H9 (cell line): ENCODE results near the gene CISD1. TPM values are rescaled to one million over a fixed set of nuclear protein-coding genes. Genes with fewer than 3 reads are reported as not detected.

Experiments
- DNase-seq: peaks from one replicate; pipeline ENCODE4 v3.0.0-alpha.2; 2017
- H2AFZ ChIP-seq: one replicate; pipeline ENCODE4 v1.6.1; 2013; ENCODE audit warnings: mild to moderate bottlenecking, low read length, control low read depth, moderate library complexity
- H2AK5ac ChIP-seq: 2 replicates; pipeline ENCODE4 v1.6.1; 2013; ENCODE audit warnings: low read length, control low read depth, mixed read lengths; ENCODE audit not compliant: insufficient read length
- H2BK120ac ChIP-seq: one replicate; pipeline ENCODE4 v1.6.1; 2013; ENCODE audit warnings: low read depth, mild to moderate bottlenecking, low read length, control low read depth, inconsistent platforms; ENCODE audit not compliant: poor library complexity, severe bottlenecking
- H2BK12ac ChIP-seq: 2 replicates; pipeline ENCODE4 v1.6.1; 2013; ENCODE audit warnings: low read length, control low read depth, mixed read lengths, low read depth; ENCODE audit not compliant: insufficient read length
- H2BK15ac ChIP-seq: 2 replicates; pipeline ENCODE4 v1.6.1; 2013; ENCODE audit warnings: low read depth, low read length, control low read depth
- H2BK20ac ChIP-seq: one replicate; pipeline ENCODE4 v1.6.1; 2013; ENCODE audit warnings: low read depth, mild to moderate bottlenecking, low read length, control low read depth, inconsistent platforms; ENCODE audit not compliant: poor library complexity, severe bottlenecking
- H2BK5ac ChIP-seq: 2 replicates; pipeline ENCODE4 v1.6.1; 2013; ENCODE audit warnings: low read length, control low read depth, mixed read lengths; ENCODE audit not compliant: insufficient read length
- H3K14ac ChIP-seq: 2 replicates; pipeline ENCODE4 v1.6.1; 2013; ENCODE audit warnings: low read length, control low read depth; ENCODE audit not compliant: insufficient read depth
- H3K18ac ChIP-seq: 2 replicates; pipeline ENCODE4 v1.6.1; 2013; ENCODE audit warnings: low read depth, mild to moderate bottlenecking, mixed read lengths, low read length, control low read depth; ENCODE audit not compliant: insufficient read length
- H3K23ac ChIP-seq: 2 replicates; pipeline ENCODE4 v1.6.1; 2013; ENCODE audit warnings: low read length, control low read depth, mixed read lengths, low read depth; ENCODE audit not compliant: insufficient read length
- H3K23me2 ChIP-seq: 2 replicates; pipeline ENCODE4 v1.6.1; 2013; ENCODE audit warnings: low read depth, mild to moderate bottlenecking, mixed read lengths, low read length, control low read depth; ENCODE audit not compliant: insufficient read length, poor library complexity, severe bottlenecking
- H3K27ac ChIP-seq: 2 replicates; pipeline ENCODE4 v1.5.1; 2013; ENCODE audit warnings: low read length, control low read depth, mixed read lengths, low read depth; ENCODE audit not compliant: insufficient read length
- H3K27me3 ChIP-seq: 2 replicates; pipeline ENCODE4 v1.6.1; 2013; ENCODE audit warnings: low read length, control low read depth, inconsistent platforms; ENCODE audit not compliant: insufficient read depth
- H3K4ac ChIP-seq: 2 replicates; pipeline ENCODE4 v1.6.1; 2013; ENCODE audit warnings: low read depth, mild to moderate bottlenecking, control low read depth, inconsistent platforms, low read length, moderate library complexity
- H3K4me1 ChIP-seq: 2 replicates; pipeline ENCODE4 v1.6.1; 2013; ENCODE audit warnings: low read length, control low read depth, inconsistent platforms; ENCODE audit not compliant: insufficient read depth
- H3K4me2 ChIP-seq: 2 replicates; pipeline ENCODE4 v1.6.1; 2013; ENCODE audit warnings: low read length, control low read depth, mixed read lengths; ENCODE audit not compliant: insufficient read length, insufficient read depth
- H3K56ac ChIP-seq: 2 replicates; pipeline ENCODE4 v1.6.1; 2013; ENCODE audit warnings: low read depth, mild to moderate bottlenecking, mixed read lengths, low read length, control low read depth; ENCODE audit not compliant: insufficient read length
- H3K79me1 ChIP-seq: 2 replicates; pipeline ENCODE4 v1.6.1; 2013; ENCODE audit warnings: low read depth, mild to moderate bottlenecking, moderate library complexity, low read length, control low read depth, inconsistent platforms; ENCODE audit not compliant: insufficient read depth, poor library complexity, severe bottlenecking
- H3K79me2 ChIP-seq: 2 replicates; pipeline ENCODE4 v1.6.1; 2013; ENCODE audit warnings: low read length, control low read depth, inconsistent platforms; ENCODE audit not compliant: insufficient read depth
- H3K9ac ChIP-seq: 2 replicates; pipeline ENCODE4 v1.6.1; 2013; ENCODE audit warnings: low read length, control low read depth, mixed read lengths; ENCODE audit not compliant: insufficient read length; ENCODE audit errors: extremely low read depth
- H3K9me3 ChIP-seq: one replicate; pipeline ENCODE4 v1.6.1; 2013; ENCODE audit warnings: low read depth, low read length, inconsistent platforms; ENCODE audit not compliant: control insufficient read depth
- H3T11ph ChIP-seq: one replicate; pipeline ENCODE4 v1.6.1; 2013; ENCODE audit warnings: mild to moderate bottlenecking, low read length, control low read depth, inconsistent platforms
- H4K20me1 ChIP-seq: one replicate; pipeline ENCODE4 v1.6.1; 2013; ENCODE audit not compliant: control insufficient read depth, insufficient read length, insufficient read depth
- H4K5ac ChIP-seq: 2 replicates; pipeline ENCODE4 v1.6.1; 2013; ENCODE audit warnings: low read depth, mild to moderate bottlenecking, mixed read lengths, low read length, control low read depth; ENCODE audit not compliant: insufficient read length
- H4K8ac ChIP-seq: replicated peaks from 2 replicates; pipeline ENCODE4 v1.6.1; 2013; ENCODE audit warnings: low read length, control low read depth, mixed read lengths, low read depth; ENCODE audit not compliant: insufficient read length
- H4K91ac ChIP-seq: 2 replicates; pipeline ENCODE4 v1.6.1; 2013; ENCODE audit warnings: low read depth, mild to moderate bottlenecking, moderate library complexity, mixed read lengths, low read length, control low read depth; ENCODE audit not compliant: insufficient read length
- H3K27ac Mint-ChIP-seq, 3 experiments: 2 replicates in 2 of 3; 3 replicates in 1 of 3; pipeline ENCODE4 v1.8.0; 2020 to 2021; ENCODE audit warnings: mixed read lengths in 3 of 3, mild to moderate bottlenecking in 1 of 3, moderate library complexity in 1 of 3
- H3K27me3 Mint-ChIP-seq: 2 replicates; pipeline ENCODE4 v1.8.0; 2021; ENCODE audit warnings: low read depth, mild to moderate bottlenecking, moderate library complexity, mixed read lengths
- H3K36me3 Mint-ChIP-seq, 3 experiments: 2 replicates in 2 of 3; 3 replicates in 1 of 3; pipeline ENCODE4 v1.8.0; 2020 to 2021; ENCODE audit warnings: low read depth in 3 of 3, mixed read lengths in 3 of 3; ENCODE audit not compliant: insufficient read depth in 1 of 3
- H3K4me1 Mint-ChIP-seq, 2 experiments: 2 replicates each; pipeline ENCODE4 v1.8.0; 2020; ENCODE audit warnings: mixed read lengths in 2 of 2
- H3K4me3 Mint-ChIP-seq, 2 experiments: 2 replicates in 1 of 2; 3 replicates in 1 of 2; pipeline ENCODE4 v1.8.0; 2020 to 2021; ENCODE audit warnings: mild to moderate bottlenecking in 2 of 2, mixed read lengths in 2 of 2, moderate library complexity in 1 of 2
- H3K9me3 Mint-ChIP-seq, 2 experiments: 2 replicates in 1 of 2; 3 replicates in 1 of 2; pipeline ENCODE4 v1.8.0; 2020; ENCODE audit warnings: mild to moderate bottlenecking in 2 of 2, mixed read lengths in 2 of 2, moderate library complexity in 1 of 2
- CTCF ChIP-seq: fragments of 200-600 bp; sonication (generic); conservative IDR thresholded peaks from 3 replicates; pipeline ENCODE4 v1.8.0; 2021; ENCODE audit warnings: antibody characterized with exemption, mild to moderate bottlenecking
- WGBS: extraction: QIAGEN DNeasy Blood & Tissue Kit; methylation state at CpG from one replicate; pipeline ENCODE4 v1.1.7; 2013; ENCODE audit warnings: missing lambda C conversion rate, low lambda C conversion rate, mixed read lengths; ENCODE audit not compliant: insufficient read length; ENCODE audit errors: extremely low coverage; 5-methylcytosine and 5-hydroxymethylcytosine counted together
- total RNA-seq: library from RNA; stranded (reverse); gene quantifications from 2 replicates; pipeline ENCODE4 v1.2.1, GENCODE V29; 2021

The CISD1 gene
- total RNA-seq, 1 experiment from 2014 or later, result 42.0 TPM

- H3K4me2 ChIP-seq, result no peak overlapping the region
- no peak overlapping the region for H4K91ac ChIP-seq
- no peak overlapping the region for H3K56ac ChIP-seq
- H2AK5ac ChIP-seq, result no peak overlapping the region
- no peak overlapping the region for H3K9ac ChIP-seq
- no peak overlapping the region for H3K27ac ChIP-seq
- H3K4me1 Mint-ChIP-seq, result peaks cover 3 to 4% of the 10 kb centered on the region in 2 experiments; a peak in 3 of 4 replicates
- H3K4ac ChIP-seq, result no peak overlapping the region
- no peak overlapping the region for H2AFZ ChIP-seq
- H3K79me1 ChIP-seq, result no peaks in the 10 kb centered on the region
- TF ChIP-seq CTCF, result no peak
- no peaks in the 10 kb centered on the region for H3K4me1 ChIP-seq
- H3K36me3 Mint-ChIP-seq, result no peaks in the 10 kb centered on the region
- H4K5ac ChIP-seq, result no peak overlapping the region
- no peaks in the 10 kb centered on the region for H3K9me3 Mint-ChIP-seq
- H3T11ph ChIP-seq, result no peak overlapping the region
- no peak overlapping the region for H4K8ac ChIP-seq
- no peak overlapping the region for H2BK20ac ChIP-seq
- H3K4me3 Mint-ChIP-seq, result no peak overlapping the region
- H2BK15ac ChIP-seq, result no peak overlapping the region
- H3K79me2 ChIP-seq, result no peaks in the 10 kb centered on the region
- no peak overlapping the region for H2BK120ac ChIP-seq
- H3K23me2 ChIP-seq, result no peaks in the 10 kb centered on the region
- no CpG with 5 or more reads among the region's 4 CpGs for WGBS
- H3K23ac ChIP-seq, result no peak overlapping the region
- no peaks in the 10 kb centered on the region for H3K9me3 ChIP-seq
- H3K14ac ChIP-seq, result no peak overlapping the region
- no peak overlapping the region for H2BK12ac ChIP-seq
- no peak for DNase-seq
- H3K27me3 ChIP-seq, result no peaks in the 10 kb centered on the region
- no peak overlapping the region for H3K27ac Mint-ChIP-seq
- no peaks in the 10 kb centered on the region for H4K20me1 ChIP-seq
- no peak overlapping the region for H3K18ac ChIP-seq
- no peaks in the 10 kb centered on the region; the same call in 1 of the 2 replicates for H3K27me3 Mint-ChIP-seq
- no peak overlapping the region for H2BK5ac ChIP-seq
These were observed 36.9 kb downstream of the CISD1 start for GRCh38 chr10:58305821-58306220.
